ENCODE results near the gene PLA2G7.

The PLA2G7 gene

GRCh38 chr6:46735720-46736031, 501 bp upstream of the PLA2G7 start:
- Histone ChIP-seq H3K4me1 (ENCODE audit: control insufficient read depth in 1 of 2, insufficient read depth in 1 of 2, low read depth in 1 of 2, low read length in 1 of 2) (peaks cover 5 to 8% of the 10 kb centered on the region in 2 experiments), H3K9me3 (no peaks in the 10 kb centered on the region), H3K27me3 (peaks cover 73% of the 10 kb centered on the region), H3K4me3 (ENCODE audit: low read depth in 1 of 2, low read length in 1 of 2) (no peak overlapping the region), H3K36me3 (no peaks in the 10 kb centered on the region), H3K27ac (no peak overlapping the region)
- TF ChIP-seq CTCF (IDR thresholded peaks at IDR 0.05) = no peak

GRCh38 chr6:46733341-46733801, 1.8 kb downstream of the PLA2G7 start:
- Histone ChIP-seq H3K4me3 (ENCODE audit: low read depth in 1 of 2, low read length in 1 of 2) (no peak overlapping the region), H3K27me3 (peaks cover 68% of the 10 kb centered on the region), H3K27ac (no peak overlapping the region), H3K4me1 (ENCODE audit: control insufficient read depth in 1 of 2, insufficient read depth in 1 of 2, low read depth in 1 of 2, low read length in 1 of 2) (peaks cover 5 to 8% of the 10 kb centered on the region in 2 experiments), H3K9me3 (no peaks in the 10 kb centered on the region), H3K36me3 (no peaks in the 10 kb centered on the region)
- TF ChIP-seq CTCF (IDR thresholded peaks at IDR 0.05) = no peak

DNA sequence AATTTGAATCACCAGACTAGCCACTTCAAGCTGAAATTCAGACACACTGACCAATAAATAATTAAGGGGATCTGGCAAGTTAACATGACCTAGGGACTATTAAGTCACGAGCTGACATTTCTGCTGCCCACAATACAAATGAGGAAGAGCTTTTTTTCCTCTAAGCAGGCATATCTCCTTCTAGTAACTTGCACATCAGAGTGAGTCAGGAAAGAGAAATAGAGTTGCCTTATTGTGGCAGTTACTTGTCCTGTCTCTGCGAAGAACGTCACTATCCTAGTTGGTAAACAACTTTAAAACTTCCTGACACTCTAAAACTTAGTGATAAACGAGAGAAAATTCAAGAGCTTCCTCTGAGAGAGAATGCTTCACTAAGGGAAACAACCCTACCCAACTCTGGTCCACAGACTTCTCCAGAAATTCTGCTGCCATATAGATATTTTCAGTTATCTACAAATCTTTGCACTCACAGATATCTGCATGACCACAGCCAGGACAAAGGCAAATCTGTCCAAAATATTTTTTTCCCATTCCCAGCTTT, 4.2 kb downstream of the PLA2G7 start:
- Histone ChIP-seq H3K9me3 (no peaks in the 10 kb centered on the region), H3K27ac (no peak overlapping the region), H3K4me3 (ENCODE audit: low read depth in 1 of 2, low read length in 1 of 2) (no peak overlapping the region), H3K36me3 (no peaks in the 10 kb centered on the region), H3K4me1 (ENCODE audit: control insufficient read depth in 1 of 2, insufficient read depth in 1 of 2, low read depth in 1 of 2, low read length in 1 of 2) (peaks cover 5 to 8% of the 10 kb centered on the region in 2 experiments), H3K27me3 (peaks cover 44% of the 10 kb centered on the region)
- no peak for TF ChIP-seq CTCF (IDR thresholded peaks at IDR 0.05)

DNA sequence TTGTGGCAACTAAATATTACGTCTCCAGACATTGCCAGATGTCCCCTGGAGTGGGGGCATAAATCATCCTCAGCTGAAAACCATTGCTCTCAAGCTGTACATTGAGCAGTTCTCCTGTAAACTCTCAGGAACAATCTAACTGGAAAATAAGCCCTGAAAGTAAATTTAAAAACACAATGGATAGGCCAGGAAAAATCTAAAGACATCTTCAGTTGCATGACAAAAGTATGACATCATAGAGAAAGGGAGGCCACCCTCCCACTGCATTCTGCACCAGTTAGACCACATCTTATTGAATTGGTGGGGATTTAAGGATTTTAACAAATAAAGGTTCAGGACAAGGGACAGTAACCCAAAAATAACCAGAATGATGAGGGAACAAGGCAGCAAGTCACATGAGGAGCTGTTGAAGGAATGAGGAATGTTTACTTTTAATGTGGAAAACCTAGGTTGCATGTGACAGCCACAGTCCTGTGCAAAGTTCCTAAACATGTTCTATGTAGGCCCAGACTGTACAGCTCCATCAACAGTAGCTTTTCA, 5.3 kb downstream of the PLA2G7 start:
- Histone ChIP-seq H3K27ac (no peak overlapping the region), H3K4me3 (ENCODE audit: low read depth in 1 of 2, low read length in 1 of 2) (no peak overlapping the region), H3K27me3 (peaks cover 33% of the 10 kb centered on the region), H3K4me1 (ENCODE audit: control insufficient read depth in 1 of 2, insufficient read depth in 1 of 2, low read depth in 1 of 2, low read length in 1 of 2) (peaks cover under 1 to 4% of the 10 kb centered on the region in 2 experiments), H3K9me3 (no peaks in the 10 kb centered on the region), H3K36me3 (no peaks in the 10 kb centered on the region)
- no peak for TF ChIP-seq CTCF (IDR thresholded peaks at IDR 0.05)

DNA sequence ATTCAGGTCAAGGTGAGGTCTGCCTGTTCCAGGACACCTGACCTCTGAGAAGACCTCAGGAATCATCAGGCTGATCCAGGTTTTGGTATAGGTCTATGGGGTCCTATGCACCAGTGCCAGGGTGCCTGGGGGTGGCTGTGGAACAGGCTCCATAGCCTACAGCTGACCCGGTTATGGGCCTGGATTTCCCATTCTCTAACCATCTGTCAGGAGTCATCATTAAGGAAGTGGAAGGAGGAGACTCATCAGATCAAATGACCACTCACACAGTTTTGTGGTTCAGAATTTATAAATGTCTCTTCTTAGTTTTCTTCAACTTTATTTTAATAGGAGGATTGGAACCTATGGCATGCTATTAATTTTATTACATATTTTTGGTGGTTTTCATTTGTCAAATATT, 14.8 kb downstream of the PLA2G7 start:
- Histone ChIP-seq H3K9me3 (no peaks in the 10 kb centered on the region), H3K4me1 (ENCODE audit: control insufficient read depth in 1 of 2, insufficient read depth in 1 of 2, low read depth in 1 of 2, low read length in 1 of 2) (no peaks in the 10 kb centered on the region), H3K27ac (no peak overlapping the region), H3K4me3 (ENCODE audit: low read depth in 1 of 2, low read length in 1 of 2) (no peak overlapping the region), H3K27me3 (no peaks in the 10 kb centered on the region), H3K36me3 (no peaks in the 10 kb centered on the region)
- TF ChIP-seq CTCF (IDR thresholded peaks at IDR 0.05) = no peak

Data from neutrophil (primary cell).